CD4-positive, alpha-beta T cell treated with Interleukin-17A for 4 hours (primary cell): ENCODE results near the gene CD6.

ENCODE experiments used
- DNase-seq: peaks from one replicate; pipeline ENCODE4 v3.0.0-alpha.2; 2020; ENCODE audit warnings: mixed read lengths

The CD6 gene

GRCh38 chr11:60985991-60986915, 14.8 kb downstream of the CD6 start:
- DNase-seq = peak; percentile 94

DNA sequence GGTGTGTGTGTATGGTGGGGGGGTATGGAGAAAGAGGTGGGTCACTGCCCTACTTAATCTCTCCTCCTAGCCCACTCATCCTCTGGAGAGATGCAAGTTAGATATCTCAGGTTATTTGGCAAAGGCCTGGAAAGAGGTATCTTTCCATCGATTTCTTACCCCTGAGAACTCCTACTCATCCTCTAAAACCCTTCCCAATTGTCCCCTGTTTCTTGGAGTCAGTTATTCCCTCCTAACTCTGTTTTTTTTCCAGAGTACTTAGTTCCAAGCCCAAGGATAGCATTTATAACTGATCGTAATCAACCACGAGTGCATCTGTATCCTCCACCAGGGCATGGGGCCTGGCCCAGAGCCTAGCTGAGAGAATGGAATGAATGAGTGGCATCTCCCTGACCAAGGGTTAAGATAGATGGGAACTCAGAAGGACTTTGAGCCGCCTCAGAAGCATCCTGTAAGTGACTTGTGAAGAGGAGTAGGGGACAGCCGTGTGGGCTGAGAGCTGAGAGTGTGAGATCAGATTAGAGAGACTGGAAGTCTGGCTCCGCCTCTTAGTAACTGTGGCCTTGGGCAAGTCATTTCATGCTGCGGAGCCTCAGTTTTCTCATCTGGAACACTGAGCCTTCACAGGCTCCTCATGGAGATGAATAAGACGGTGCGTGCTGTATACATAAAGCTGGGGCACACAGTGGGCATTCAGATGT, 16.2 kb downstream of the CD6 start:
- peak; percentile 72 for DNase-seq

- no peak for DNase-seq
These were observed 17.2 kb downstream of the CD6 start for GRCh38 chr11:60988658-60989057.

- no peak for DNase-seq
These were observed 17.7 kb downstream of the CD6 start for GRCh38 chr11:60989093-60989650.

- no peak for DNase-seq
These were observed 20.0 kb downstream of the CD6 start for GRCh38 chr11:60991457-60991856.

DNA sequence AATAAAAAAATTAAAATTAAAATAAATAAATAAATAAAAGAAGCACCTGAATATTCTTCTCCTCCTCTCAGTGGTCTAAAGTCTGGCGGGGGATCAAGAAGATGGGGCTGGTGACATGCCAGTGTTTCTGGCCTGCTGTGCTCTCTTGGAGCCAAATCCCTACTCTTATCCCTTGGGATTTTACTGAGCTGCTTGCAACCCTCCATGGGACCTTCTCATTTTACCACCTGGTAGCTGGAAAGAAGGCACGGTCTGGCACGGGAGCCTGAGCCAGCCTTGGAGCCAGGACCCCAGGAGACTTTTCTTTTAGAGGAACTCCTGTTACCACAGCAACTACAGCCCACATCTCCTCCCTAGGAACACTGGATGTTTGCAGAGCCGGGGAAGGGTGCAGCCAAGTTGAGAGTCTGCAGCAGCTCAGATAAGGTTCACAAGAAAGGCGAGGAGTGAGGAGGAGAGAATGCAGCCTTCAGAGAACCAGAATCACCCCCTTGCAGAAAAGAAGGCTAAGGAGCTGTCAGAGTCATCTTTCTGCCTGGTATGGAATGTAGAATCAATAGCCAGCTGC, 21.4 kb downstream of the CD6 start:
- DNase-seq = no peak

- no peak for DNase-seq
These were observed 22.1 kb downstream of the CD6 start for GRCh38 chr11:60993615-60994014.

DNA sequence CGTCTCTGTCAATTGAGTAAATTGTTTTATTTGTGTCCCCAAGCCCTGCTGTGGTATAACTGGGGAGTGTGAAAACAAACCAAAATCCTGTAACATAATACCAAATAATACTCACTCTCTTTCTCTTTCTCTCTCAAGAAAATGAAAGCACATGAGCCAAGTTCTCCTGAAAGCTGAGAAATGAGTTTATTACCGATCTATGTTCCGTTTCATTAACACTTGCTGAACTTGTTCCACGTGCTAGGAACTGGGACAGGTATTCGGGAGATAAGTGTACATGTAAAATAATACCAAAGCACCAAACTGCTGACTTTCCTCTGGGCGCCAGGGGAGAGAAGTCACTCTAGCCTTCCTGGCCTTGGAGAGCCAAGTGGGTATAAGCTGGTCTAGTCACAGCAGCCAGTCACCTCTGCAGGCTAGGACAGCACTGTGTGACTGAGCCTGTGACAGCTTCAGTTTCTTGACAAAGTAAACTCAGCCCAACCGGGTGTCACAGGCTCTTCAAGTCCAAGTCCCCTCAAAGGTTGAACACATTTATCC, 23.1 kb downstream of the CD6 start:
- DNase-seq = no peak

GRCh38 chr11:60995798-60996197, 24.3 kb downstream of the CD6 start:
- no peak for DNase-seq

DNA sequence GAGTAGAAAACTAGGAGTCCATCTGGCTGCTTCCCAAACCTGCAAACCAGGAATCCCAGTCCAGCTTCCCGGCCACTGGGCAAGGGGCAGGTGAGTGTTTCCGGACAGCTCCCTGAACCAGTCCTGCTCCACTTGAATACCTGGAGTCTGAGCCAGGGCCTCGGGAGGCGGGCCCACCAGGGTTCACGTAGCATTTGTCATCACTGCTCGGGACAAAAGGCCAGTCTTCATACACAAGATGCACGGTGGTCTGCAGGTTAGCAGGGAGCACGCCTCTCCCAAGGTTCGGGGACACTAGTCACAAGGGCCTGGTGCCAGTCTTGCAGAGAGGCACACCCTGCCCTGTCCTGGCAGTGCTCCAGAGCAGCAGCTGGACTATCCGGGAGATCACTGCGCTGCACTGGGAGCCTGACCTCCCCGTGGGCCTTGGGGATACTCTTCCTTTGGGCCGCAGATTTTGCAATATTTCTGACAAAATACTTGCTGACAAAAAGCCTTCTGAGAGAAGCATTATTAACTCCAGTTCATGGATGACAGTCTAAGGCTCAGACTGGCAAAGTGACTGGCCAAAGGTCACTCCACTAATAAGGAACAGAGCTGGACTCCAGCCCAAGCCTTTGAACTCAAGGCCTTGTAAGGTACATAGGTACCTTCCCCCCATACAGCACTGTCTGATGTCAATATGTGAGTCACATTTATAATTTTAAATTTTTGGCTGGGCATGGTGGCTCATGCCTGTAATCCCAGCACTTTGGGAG, 25.1 kb downstream of the CD6 start:
- no peak for DNase-seq

DNA sequence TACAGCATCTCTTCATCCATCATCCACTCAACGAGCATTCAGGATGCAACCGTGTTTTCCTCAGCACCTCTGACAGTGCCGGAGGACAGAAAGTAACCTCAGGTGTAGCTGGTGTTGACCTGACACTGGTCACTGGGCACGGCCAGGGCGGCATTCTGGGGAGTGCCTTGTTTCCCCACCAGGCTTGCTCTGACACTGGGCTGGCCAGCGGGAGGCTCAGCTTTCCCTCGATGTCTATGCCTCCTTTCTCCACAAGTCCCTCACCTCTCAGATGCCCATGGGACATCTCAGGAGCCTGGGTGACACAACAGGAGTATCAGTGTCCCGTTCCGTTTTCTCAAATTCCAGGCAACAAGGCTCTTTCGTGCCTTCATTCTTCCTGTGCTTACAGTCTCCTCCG, 28.9 kb downstream of the CD6 start:
- DNase-seq = no peak

DNA sequence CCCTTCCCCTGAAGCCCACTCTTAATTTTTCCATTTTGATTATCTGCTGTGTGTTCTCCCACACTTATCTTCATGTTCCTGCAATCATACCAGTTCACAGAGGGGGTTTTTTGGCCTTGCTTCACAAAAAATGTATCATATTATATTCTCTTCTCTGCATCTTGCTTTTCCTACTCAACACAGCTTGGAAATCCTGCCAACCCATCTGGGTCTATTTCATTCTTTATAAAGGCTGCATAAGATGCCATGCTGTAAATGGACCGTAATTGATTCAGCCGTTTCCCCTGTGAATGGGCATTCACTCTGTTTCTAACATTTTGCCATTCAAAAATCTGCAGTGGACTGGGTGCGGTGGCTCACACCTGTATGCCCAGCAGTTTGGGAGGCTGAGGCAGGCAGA, 30.5 kb downstream of the CD6 start:
- no peak for DNase-seq

DNA sequence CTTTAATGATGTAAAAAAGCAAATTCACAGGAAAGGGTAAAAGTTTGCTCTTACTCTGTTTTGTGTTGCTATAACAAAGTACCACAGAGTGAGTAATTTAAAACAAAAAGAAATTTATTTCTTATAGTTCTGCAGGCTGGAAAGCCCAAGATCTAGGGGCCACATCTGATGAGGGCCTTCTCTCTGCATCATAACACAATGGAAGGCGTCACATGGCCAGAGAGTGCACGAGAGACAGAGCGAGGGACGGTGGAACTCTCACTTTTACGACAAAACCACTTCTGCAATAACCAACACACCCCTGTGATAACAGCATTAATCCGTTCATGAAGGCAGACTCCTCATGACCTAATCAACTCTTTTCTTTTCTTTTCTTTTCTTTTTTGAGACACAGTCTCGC, 31.1 kb downstream of the CD6 start:
- DNase-seq = no peak

GRCh38 chr11:61004180-61004611, 32.7 kb downstream of the CD6 start:
- DNase-seq = peak; percentile 74

- peak; percentile 62 for DNase-seq
These were observed 33.3 kb downstream of the CD6 start for GRCh38 chr11:61004761-61005181.

- no peak for DNase-seq
These were observed 36.0 kb downstream of the CD6 start for GRCh38 chr11:61007383-61007955.

DNA sequence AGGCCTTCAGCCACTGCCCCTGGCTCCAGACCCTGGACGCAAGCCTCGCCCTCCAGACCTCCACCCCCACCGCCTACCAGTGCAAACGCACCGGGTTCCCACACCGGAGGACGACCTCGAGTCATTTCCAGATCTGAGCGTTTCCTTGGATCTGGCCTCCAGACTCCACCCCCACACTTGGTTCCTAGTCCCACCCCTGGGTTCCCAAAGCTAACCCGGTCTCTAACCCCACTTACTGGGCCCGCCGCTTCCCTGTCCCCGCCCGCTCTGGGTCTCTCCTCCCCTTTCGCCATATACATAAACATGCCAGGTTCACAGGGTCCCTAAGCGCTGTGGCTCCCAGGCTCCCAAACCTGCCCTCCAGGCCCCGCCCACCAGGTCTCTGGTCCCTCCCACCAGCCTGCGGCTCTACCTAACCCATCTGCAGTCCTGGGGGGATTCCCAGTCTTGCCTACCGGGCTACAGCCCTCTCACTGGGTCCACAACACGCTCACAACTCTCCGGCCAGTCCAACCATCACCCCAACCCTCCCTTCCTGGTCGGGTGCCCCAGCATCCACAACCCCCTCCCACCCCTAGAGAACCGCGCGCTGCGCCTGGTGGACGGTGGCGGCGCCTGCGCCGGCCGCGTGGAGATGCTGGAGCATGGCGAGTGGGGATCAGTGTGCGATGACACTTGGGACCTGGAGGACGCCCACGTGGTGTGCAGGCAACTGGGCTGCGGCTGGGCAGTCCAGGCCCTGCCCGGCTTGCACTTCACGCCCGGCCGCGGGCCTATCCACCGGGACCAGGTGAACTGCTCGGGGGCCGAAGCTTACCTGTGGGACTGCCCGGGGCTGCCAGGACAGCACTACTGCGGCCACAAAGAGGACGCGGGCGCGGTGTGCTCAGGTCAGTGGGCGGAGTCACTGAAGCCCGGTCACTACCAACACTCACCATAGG, 36.7 kb downstream of the CD6 start:
- no peak for DNase-seq

GRCh38 chr11:61008971-61009370, 37.5 kb downstream of the CD6 start:
- no peak for DNase-seq

GRCh38 chr11:61009392-61010275, 38.2 kb downstream of the CD6 start:
- no peak for DNase-seq
